ENCODE data around the gene PRR5.
A peak's percentile ranks its signal among the peaks of the same experiment; 100 is the strongest.
"Not testable (repeated sequence)": the region's sequence is repeated elsewhere in the genome, so short reads cannot be mapped to it uniquely, and the experiment has no call there.

Gene PRR5

DNA sequence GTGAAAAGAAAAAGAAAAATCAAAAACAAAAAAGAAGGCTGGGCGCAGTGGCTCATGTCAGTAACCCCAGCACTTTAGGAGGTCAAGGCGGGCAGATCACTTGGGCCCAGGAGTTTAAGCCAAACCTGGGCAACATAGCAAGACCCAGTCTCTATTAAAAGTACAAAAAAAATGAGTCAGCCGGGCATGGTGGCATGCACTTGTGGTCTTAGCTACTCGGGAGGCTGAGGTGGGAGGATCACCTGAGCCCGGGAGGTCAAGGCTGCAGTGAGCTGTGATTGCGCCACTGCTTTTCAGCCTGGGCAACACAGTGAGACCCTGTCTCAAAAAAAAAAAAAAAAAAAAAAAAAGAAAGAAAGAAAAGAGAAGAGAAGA, 26.0 kb upstream of the PRR5 start:
- DNase-seq, result not testable (repeated sequence)

GRCh38 chr22:44676441-44677352, 25.3 kb upstream of the PRR5 start:
- DNase-seq, result peak; percentile 68

DNA sequence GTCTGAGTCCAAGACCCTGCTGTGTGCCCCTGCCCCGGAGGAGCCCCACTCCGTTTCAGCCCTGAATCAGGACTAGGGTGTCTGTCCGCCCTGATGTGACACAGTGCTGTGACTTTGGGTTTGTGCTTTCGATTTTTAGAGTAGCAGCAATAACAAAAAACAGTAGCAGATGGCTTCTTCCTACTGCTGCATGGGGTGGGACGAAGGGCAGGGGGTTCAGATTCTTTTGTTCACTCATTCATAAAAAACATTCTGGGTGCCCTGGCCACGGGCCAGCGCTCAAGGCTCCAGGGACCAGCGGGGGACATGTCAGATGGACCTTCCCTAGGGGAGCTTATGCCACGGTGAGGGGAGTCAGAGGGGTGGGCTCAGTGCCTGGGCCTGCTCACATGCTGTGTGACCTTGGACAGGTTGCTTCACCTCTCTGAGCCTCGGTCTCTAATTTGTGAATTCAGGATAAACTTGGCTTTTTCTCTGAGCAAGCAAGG, 24.6 kb upstream of the PRR5 start:
- DNase-seq, result peak; percentile 95

DNA sequence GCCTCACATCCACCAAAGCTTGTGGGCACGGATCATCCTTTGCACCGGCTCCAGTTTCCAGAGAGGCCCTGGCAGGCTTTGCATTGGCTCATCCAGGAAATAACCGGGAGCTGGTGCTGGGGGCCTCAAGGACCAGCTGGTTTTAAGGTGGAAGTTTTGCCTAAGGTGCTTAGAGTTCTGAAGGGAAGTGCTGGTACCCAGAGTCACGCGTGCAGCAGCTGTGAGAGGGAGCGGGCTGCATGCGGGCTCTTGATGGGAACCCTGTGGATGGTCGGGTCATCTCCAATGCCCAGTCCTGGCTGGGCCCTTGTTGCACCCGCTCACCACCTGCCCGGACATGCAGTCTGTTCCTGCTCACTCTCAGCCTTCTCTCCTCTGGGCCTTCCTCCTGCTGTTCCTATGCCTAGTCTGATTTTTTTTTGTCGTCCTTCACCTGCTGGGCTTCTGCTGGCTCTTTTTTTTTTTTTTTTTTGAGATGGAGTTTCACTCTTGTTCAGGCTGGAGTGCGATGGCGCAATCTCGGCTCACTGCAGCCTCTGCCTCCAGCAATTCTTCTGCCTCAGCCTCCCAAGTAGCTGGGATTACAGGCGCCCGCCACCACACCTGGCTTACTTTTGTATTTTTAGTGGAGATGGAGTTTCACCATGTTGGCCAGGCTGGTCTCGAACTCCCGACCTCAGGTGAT, 24.0 kb upstream of the PRR5 start:
- DNase-seq, result peak; percentile 96

DNA sequence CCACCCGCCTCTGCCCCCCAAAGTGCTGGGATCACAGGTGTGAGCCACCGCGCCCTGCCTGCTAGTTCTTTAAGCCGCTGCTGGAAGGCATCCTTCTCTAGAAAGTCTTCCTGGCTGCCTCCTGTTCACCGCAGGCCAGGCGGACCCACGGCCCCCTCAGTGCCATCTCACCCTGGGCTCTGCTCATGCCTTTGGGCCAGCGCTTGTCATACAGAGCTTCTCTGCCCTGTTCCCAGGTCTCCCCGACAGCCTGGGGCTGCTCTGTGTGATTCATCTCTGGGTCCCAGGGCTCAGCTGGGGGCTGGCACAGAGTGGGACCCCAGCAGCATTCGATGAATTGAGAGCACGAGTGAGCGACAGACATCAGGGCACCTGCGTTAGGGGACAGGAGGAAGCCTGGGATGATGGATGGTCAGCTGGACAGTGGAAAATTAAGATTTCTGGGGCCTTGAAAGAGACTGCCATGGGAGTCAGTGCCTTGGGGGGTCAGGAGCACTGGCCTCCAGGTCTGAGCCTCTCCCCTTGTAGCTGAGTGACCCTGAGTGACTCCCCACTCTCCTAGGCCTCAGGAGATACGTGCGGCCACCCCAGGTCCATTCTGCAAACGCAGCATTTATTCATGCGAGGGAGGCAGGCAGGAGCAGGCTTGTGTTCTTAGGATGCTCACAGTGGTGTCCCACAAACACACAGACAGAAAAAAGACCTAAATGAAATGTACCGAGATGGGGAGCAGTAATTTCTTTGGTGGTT, 23.3 kb upstream of the PRR5 start:
- DNase-seq, result no peak

DNA sequence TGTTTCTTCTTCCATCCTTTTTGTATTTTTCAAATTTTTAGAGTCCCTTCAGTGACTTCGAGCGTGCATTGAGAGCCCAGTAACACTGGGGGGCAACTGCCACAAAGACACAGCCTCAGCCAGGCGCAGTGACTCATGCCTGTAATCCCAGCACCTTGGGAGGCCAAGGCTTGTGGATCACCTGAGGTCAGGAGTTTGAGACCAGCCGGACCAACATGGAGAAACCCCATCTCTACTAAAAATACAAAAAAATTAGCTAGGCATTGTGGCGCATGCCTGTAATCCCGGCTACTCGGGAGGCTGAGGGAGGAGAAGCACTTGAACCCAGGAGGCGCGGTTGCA, 22.7 kb upstream of the PRR5 start:
- not testable (repeated sequence) for DNase-seq

- DNase-seq, result no peak
Measured at GRCh38 chr22:44680058-44680457, 21.9 kb upstream of the PRR5 start.

DNA sequence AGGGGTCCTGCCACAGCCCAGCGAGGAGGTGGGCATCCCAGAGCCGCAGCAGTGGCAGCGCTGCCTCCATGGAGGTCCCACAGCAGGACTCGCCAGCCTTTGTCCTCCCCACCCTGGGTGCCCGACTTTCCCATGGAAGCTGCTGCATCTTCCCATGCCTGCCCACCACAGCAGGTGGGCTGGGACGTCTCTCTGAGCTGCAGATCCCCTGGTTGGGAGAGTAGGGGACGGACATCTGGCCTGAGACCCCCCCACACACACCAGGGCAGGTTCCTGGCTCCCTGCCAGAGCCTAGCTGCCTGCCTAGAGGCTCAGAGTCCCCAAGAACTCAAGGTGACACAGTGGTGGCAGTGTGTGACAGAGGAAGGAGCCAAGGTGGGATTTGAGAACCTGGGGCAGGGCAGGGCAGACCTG, 21.5 kb upstream of the PRR5 start:
- DNase-seq, result peak; percentile 50

- peak; percentile 26 for DNase-seq
Measured at GRCh38 chr22:44682556-44683168, 19.3 kb upstream of the PRR5 start.

DNA sequence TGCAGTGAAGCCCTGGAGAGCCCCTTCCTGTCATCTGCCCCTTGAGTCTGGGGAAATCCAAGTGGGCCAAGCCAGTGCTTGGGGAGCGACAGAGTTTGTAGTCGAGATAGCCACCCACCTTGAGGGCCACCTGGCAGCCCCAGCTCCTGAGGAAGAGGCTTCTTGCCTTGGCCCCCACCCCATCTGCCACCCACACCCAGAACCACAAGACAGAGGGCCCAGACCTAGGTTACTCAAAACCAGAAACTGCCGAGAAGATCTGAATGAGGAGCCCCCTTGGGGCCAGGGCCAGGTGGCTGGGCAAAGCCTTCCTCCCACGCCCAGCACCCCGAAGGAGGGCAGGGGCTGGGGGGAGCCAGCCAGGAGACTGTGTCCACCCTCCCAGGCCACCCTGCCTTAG, 18.8 kb upstream of the PRR5 start:
- DNase-seq, result no peak

GRCh38 chr22:44683881-44684280, 18.1 kb upstream of the PRR5 start:
- no peak for DNase-seq

DNA sequence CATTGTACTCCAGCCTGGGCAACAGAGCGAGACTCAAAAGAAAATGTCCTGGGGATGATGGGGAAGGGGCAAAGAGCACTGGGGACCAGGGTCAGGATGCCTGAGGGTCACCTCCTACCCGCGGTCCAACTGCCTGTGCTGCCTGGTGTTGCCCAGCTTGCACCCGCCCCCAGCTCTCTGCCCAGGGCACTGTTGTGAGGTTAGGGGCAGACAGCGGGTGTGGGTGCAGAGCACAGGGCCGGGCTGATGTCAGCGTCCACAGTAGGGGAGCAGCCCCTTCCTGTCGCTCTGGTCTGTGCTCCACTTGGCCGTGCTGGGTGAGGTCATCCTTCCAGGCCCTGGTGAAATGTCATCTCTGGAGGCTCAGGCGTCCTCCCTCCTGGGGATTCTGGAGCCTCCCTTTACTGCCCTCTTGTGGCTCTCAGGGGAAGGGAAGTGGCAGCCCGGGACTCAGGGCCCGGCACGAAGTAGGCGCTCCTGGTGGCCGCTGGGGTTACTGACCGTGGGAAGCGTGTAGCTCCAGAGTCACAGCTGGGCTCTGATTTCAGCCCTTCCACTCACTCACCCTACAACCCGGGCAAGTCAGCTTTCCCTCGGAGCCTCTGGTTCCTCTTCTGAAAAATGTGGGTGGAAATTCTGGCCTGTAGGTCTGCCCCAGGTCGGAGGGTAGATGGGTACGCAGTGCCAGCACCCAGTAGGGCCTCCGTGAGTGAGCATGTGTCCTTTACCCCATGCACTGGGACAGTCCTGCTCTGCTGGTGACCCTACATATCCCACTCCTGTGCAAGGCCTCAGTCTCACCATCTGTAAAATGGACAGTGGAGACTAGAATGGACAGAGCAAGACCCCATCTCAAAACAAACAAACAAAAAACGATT, 17.3 kb upstream of the PRR5 start:
- peak; percentile 81 for DNase-seq

- peak; percentile 42 for DNase-seq
Measured at GRCh38 chr22:44685384-44686056, 16.5 kb upstream of the PRR5 start.

DNA sequence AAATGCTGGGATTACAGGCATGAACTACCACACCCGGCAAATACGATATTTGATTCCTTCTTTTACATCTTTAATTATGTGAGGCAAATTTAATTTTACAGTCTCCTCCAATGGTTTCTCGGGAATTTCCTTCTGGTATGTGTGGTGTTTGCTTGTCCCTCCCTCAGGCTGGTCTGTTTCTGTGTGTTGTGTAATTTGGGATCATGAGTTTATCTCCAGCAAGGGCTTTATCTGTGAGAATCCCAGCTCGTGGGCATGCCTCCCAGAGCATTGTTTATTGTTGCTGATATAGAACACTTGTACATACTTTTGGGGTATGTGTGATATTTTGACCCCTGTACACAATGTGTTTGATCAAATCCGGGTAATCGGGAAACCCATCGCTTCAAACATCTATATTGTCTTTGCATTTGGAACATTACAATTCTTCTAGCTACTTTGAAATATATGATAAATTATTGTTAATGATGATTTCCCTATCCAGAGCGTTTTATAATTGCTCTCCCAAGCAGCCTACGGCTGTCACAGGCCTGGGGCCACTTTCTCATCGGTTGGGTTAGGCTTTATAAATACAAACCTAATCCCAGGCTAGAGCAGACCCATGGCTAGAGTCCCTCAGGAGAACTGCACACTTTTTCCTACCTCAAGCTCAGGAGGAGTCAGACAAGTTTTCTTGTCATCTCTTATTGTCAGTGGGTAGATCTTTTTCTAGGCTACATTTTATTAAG, 15.0 kb upstream of the PRR5 start:
- no peak for DNase-seq

DNA sequence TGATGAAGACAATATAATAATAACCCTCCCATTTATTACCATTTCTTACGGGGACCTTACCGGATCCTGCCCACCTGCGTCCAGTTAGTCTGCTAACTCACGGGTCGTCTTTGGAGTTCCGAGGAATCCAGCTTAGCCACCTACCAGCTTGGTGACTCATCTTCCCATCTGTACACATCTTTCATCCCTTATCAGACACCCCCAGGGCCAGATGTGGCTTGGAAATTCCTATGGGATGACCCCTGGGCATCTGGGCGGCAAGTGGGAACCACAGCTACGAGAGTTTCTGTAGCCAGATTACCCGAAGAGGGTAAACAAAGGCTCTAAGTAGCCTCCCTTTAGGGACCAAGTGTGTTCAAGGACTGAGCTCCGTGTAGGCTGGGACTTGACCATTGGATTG, 12.8 kb upstream of the PRR5 start:
- DNase-seq, result no peak

DNA sequence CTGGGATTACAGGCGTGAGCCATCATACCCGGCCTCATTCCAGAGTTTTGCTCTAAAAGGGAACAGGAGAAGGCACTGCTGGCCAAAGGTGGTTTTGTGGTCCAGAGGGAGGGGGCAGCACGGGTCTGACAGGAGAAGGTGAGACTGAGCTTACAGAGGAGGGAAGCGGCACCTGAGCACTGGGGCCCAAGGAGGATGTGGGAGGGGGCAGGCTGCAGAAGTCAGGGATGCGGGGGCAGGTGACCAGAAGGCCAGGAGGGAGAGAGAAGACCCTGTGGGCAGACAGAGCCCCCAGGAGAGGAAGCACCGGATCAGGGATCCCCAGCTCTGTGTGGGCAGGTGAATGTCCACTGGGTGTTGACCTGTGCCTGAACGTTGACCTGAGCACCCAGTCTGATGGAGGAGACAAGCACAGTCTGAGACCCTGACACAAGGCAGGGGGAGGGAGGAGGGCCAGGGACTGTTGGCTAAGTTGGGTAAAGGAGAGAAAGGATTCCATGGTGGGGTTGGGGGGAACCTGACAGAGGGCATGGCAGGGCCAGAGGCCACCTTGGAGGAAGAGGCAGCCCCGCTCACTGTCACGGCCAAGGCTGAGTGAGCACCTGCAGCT, 12.0 kb upstream of the PRR5 start:
- DNase-seq, result no peak

DNA sequence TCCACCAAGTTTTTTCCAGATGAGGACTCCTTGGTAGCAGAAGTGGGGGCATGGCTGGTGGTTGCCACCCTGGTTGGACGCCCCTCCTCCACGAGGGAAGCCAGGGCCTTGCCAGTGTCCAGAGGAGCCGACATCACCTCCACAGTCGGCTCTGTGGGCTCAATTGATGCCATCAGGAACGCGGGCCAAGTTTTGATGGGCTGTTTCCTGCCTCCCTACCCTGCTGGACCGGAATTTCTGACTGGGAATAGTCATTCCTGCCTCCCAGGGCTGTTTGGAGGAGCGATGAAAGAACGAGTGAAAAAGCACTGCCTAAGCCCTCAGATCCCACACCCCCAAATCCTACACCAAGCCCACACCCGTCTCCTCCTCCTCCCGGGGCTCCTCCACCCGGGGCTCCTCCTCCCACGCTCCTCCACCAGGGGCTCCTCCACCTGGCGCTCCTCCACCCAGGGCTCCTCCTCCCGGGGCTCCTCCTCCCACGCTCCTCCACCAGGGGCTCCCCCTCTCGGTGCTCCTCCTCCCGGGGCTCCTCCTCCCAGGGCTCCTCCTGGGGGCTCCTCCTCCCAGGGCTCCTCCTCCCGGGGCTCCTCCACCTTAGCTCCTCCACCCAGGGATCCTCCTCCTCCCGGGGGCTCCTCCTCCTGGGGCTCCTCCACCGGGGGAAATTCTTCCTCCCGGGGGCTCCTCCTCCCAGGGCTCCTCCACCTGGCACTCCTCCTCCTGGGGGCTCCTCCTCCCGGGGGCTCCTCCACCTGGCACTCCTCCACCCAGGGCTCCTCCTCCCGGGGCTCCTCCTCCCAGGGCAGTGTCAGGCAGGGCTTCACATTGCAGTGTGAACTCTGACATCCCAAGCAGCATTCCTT, 10.0 kb upstream of the PRR5 start:
- no peak for DNase-seq

DNA sequence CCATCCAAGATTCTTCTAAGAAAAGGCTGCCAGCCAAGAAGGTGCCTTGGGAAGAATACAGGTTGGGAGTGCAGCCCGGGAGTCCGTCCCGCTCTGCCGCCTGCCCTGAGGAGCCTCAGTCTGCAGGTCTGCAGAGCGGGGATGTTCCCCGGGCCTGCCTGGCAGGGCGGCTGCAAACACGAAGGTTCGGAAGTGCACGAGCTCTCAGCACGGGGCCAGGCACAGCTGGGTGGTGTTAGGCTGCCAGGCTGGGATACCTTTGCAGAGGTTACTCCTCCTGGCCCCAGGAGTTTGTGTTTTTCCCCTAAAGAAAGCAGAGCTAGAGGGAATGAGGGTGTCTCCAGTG, 9.4 kb upstream of the PRR5 start:
- no peak for DNase-seq

DNA sequence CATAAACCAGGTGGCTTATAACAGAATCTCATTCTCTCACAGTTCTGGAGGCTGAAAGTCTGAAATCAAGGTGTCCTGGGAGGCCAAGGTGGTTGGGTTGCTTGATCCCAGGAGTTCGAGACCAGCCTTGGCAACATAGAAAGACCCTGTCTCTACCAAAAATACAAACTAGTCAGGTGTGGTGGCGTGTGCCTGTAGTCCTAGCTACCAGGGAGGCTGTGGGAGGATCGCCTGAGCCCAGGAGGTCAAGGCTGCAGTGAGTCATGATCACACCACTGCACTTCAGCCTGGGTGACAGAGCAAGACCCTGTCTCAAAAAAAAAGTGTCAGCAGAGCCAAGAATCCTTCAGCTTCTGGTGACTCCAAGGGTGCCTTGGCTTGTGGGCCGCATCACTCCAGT, 8.9 kb upstream of the PRR5 start:
- DNase-seq, result no peak

Data from NCI-H2171 treated with DMSO at 0.1 percent for 48 hours (cell line).